ENCODE measurements around the gene PRRT2.

DNA sequence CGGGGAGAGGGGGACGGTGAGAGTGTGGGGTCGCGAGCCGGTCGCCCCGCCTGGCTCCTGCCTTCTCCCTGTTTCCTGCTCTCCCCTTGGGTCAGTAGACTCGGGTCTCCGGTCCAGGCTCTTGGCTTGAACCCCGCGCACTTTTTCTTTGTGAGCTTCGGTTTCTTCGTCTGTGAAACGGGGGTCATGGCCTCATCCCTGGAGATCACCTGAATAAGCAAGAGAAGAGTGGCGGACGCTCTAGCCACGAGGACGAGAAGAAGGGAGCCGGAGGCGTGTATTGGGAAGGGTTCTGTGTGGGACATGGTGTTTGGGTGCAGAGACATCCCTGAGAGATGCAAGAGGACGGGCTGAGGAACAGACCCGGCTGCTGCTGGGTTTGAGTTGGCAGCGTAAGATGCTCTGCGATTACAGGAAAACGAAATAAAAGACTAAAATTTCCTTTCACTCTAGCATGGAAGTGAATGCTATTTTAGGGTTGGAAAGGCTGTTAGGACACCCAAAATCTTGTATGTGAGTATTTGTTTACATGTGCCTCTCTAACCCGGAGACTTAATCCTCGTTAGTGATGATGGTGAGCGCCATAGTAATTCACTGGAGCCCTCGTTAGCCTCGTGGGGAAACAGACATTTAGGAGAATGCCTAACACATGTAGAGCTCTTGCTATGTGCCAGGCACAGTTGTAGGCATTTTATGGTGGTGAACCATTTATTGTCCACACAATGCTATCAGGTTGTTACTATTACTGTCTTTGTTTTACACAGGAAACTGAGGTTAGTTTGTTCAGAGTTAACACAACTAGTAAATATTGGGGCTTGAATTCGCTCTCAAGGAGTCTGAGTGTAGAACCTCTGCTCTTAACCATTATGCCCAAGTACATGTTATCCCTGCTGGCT is 20.8 kb upstream of the PRRT2 start:
- TF ChIP-seq EZH2 (IDR thresholded peaks at IDR 0.05; ENCODE audit: low read depth, unreplicated experiment) (no peak), POLR2AphosphoS5 (IDR thresholded peaks at IDR 0.05; ENCODE audit: low read depth) (no peak), JUNB (IDR thresholded peaks at IDR 0.05; ENCODE audit: unreplicated experiment) (no peak), CREB1 (CRISPR knock-in tag; IDR thresholded peaks at IDR 0.05; ENCODE audit: low read depth) (no peak), EZH2phosphoT487 (IDR thresholded peaks at IDR 0.05; ENCODE audit: unreplicated experiment) (no peak), ZNF114 (CRISPR knock-in tag; IDR thresholded peaks at IDR 0.05) (no peak), ZNF331 (CRISPR knock-in tag; IDR thresholded peaks at IDR 0.05; ENCODE audit: low read depth) (no peak)
- TF ChIP-seq, protein P1, sequence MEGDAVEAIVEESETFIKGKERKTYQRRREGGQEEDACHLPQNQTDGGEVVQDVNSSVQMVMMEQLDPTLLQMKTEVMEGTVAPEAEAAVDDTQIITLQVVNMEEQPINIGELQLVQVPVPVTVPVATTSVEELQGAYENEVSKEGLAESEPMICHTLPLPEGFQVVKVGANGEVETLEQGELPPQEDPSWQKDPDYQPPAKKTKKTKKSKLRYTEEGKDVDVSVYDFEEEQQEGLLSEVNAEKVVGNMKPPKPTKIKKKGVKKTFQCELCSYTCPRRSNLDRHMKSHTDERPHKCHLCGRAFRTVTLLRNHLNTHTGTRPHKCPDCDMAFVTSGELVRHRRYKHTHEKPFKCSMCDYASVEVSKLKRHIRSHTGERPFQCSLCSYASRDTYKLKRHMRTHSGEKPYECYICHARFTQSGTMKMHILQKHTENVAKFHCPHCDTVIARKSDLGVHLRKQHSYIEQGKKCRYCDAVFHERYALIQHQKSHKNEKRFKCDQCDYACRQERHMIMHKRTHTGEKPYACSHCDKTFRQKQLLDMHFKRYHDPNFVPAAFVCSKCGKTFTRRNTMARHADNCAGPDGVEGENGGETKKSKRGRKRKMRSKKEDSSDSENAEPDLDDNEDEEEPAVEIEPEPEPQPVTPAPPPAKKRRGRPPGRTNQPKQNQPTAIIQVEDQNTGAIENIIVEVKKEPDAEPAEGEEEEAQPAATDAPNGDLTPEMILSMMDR (conservative IDR thresholded peaks at IDR 0.05; ENCODE audit: low read depth in 2 of 2): no peak
- TF ChIP-seq, protein P2, sequence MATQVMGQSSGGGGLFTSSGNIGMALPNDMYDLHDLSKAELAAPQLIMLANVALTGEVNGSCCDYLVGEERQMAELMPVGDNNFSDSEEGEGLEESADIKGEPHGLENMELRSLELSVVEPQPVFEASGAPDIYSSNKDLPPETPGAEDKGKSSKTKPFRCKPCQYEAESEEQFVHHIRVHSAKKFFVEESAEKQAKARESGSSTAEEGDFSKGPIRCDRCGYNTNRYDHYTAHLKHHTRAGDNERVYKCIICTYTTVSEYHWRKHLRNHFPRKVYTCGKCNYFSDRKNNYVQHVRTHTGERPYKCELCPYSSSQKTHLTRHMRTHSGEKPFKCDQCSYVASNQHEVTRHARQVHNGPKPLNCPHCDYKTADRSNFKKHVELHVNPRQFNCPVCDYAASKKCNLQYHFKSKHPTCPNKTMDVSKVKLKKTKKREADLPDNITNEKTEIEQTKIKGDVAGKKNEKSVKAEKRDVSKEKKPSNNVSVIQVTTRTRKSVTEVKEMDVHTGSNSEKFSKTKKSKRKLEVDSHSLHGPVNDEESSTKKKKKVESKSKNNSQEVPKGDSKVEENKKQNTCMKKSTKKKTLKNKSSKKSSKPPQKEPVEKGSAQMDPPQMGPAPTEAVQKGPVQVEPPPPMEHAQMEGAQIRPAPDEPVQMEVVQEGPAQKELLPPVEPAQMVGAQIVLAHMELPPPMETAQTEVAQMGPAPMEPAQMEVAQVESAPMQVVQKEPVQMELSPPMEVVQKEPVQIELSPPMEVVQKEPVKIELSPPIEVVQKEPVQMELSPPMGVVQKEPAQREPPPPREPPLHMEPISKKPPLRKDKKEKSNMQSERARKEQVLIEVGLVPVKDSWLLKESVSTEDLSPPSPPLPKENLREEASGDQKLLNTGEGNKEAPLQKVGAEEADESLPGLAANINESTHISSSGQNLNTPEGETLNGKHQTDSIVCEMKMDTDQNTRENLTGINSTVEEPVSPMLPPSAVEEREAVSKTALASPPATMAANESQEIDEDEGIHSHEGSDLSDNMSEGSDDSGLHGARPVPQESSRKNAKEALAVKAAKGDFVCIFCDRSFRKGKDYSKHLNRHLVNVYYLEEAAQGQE (IDR thresholded peaks at IDR 0.05; ENCODE audit: unreplicated experiment): no peak
- TF ChIP-seq, protein P3, sequence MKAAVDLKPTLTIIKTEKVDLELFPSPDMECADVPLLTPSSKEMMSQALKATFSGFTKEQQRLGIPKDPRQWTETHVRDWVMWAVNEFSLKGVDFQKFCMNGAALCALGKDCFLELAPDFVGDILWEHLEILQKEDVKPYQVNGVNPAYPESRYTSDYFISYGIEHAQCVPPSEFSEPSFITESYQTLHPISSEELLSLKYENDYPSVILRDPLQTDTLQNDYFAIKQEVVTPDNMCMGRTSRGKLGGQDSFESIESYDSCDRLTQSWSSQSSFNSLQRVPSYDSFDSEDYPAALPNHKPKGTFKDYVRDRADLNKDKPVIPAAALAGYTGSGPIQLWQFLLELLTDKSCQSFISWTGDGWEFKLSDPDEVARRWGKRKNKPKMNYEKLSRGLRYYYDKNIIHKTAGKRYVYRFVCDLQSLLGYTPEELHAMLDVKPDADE (IDR thresholded peaks at IDR 0.05): no peak

All from GM23338 (cell line).